IPS-NIHi7 (cell line): ENCODE data around the gene TBCA.

ENCODE experiments used
- DNase-seq: peaks from one replicate; pipeline ENCODE4 v3.0.0; 2012; ENCODE audit warnings: mixed read lengths; ENCODE audit errors: extremely low spot score

The TBCA gene

DNA sequence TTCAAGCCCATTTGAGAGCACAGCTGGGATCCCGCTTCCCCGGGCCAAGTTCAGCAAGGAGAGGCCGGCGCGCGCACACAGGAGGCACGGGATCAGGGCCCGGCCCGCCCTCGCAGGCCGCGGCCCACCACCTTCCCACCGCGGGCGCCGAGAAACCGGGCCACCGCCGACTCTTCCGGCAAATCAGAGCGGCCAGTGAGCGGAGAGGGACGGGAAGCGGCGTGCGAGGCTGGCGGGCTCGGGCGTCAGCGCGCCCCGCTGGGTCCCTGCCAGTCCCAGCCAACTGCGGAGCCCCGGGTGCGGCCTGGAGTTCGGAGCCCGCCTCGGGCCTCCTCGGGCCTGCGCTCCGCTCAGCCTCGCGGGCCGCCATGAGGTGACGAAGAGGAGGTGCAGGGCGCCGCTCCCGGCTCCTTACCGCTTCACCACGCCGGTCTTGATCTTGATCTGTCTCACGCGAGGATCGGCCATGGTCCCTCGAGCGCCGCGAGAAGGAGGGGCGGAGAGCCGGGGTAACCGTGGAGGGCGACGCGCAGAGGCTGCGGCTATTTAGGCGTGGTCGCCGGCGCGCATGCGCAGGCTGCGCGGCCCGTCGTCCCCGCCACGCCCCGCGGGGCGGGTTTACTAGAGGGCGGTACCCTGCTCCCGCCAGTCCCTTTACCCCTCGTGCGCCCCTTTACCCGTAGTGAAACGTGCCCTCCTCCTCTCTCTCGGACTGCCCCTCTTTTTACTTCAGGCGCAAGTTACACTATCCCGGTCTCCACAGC is at the start of gene TBCA:
Gene TBCA, minus strand, starts transcription at position 550 of the 764 bp plus-strand sequence. Its CDS starts 82 bp downstream, at position 468.
- peak; percentile 87 for DNase-seq

- DNase-seq: no peak
These were observed 48.8 kb upstream of the TBCA start for GRCh38 chr5:77824981-77825380.

DNA sequence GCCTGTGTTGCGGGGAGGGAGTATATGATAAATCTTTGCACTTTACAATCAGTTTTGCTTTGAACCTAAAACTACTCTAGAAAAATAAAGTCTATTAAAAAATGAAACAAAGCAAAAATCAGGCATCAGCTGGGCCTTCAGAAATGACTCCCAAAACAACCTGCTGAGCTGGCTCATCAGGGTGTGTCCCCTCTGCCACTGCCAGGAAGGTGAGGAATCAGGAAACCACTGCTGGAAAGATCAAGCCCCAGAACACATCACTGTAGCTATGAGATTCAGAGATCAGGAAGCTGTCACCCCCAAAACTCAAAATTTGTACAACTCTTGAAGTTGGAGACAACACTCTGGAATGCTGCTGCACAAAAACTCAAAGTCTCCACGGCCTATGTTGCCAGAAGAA is 40.5 kb upstream of the TBCA start:
- DNase-seq: no peak

DNA sequence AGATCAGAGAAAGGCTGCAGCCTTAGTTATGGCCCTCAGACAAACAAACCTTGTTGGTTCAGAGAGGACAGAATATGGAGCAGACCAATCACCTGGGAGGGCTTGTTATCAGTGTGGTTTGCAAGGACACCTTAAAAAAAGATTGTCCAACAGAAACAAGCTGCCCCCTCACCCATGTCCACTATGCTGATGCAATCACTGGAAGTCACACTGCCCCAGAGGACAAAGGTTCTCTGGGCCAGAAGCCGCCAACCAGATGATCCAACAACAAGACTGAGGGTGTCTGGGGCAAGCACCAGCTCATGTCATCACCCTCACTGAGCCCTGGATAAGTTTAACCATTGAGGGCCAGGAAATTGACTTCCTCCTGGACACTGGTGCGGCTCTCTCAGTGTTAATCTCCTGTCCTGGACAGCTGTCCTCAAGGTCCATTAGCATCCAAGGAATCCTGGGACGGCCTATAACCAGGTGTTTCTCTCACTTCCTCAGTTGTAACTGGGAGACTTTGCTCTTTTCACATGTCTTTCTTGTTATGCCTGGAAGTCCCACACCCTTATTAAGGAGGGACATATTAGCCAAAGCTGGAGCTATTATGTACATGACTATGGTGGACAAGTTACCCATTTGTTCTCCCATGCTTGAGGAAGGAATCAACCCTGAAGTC is 36.9 kb upstream of the TBCA start:
- DNase-seq: no peak

- DNase-seq: no peak
These were observed 30.2 kb upstream of the TBCA start for GRCh38 chr5:77806213-77806843.

GRCh38 chr5:77798456-77798855 is 22.3 kb upstream of the TBCA start:
- no peak for DNase-seq

GRCh38 chr5:77797136-77797535 is 21.0 kb upstream of the TBCA start:
- no peak for DNase-seq

DNA sequence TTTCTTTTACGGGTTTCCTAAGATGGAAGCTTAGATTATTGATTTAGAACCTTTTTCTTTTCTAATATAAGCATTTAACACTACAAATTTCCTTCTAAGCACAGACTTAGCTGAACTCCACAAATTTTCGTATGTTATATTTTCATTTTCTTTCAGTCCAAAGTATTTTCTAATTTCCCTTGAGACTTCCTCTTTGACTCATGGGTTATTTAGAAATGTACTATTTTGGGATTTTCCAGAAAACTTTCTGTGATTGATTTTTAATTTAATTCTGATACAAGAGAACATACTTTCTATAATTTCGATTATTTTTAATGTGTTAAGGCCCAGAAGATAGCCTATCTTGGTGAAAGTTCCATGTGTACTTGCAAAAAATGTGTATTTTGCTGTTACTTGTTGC is 19.7 kb upstream of the TBCA start:
- no peak for DNase-seq

GRCh38 chr5:77795268-77795667 is 19.1 kb upstream of the TBCA start:
- DNase-seq: no peak

DNA sequence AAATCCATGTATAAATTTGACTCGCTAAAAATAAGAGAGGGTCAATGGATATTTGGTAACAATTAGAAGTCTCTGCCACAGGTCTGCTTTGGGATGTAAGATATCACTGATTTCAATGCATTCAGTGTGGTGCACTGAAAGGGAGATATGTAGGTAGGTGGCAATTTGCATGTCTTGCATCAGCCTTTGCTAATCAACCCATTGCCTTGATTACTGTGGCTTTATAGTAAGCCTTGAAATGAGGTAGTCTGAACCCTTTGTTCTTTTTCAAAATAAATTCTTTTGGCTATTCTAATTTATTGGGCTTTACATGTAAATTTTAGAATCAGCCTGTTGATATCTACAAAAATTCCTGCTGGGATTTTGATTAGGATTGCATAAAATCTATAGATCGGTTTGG is 15.8 kb upstream of the TBCA start:
- DNase-seq: no peak

- no peak for DNase-seq
These were observed 15.2 kb upstream of the TBCA start for GRCh38 chr5:77791356-77791755.

DNA sequence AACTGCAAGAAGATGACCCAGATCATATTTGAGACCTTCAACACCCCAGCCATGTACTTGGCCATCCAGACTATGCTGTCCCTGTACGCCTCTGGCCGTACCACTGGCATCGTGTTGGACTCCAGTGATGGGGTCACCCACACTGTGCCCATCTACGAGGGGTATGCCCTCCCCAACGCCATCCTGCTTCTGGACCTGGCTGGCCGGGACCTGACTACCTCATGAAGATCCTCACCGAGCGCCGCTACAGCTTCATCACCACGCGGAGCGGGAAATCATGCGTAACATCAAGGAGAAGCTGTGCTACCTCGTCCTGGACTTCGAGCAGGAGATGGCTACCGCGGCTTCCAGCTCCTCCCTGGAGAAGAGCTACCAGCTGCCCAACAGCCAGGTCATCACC is 9.1 kb upstream of the TBCA start:
- DNase-seq: no peak

GRCh38 chr5:77784735-77785134 is 8.6 kb upstream of the TBCA start:
- no peak for DNase-seq

GRCh38 chr5:77781076-77781475 is 4.9 kb upstream of the TBCA start:
- DNase-seq: no peak

- DNase-seq: no peak
These were observed 2.8 kb upstream of the TBCA start for GRCh38 chr5:77778881-77779438.

DNA sequence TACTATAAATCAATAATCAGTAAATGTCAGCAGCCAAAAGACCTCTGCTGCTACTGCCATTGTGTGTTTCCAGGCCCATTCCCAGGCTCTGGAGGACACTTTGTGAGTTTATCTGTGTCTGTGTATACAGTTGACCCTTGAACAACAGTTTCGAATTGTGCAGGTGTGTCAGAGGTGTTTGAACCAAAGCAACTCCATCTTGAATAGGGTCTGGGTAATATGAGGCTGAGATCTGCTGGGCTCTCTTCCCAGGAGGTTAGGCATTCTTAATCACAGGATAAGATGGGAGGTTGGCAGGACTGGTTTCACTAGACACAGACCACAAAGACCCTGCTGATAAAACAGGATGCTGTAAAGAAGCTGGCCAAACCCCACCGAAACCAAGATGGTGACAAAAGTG is 2.3 kb upstream of the TBCA start:
- no peak for DNase-seq

DNA sequence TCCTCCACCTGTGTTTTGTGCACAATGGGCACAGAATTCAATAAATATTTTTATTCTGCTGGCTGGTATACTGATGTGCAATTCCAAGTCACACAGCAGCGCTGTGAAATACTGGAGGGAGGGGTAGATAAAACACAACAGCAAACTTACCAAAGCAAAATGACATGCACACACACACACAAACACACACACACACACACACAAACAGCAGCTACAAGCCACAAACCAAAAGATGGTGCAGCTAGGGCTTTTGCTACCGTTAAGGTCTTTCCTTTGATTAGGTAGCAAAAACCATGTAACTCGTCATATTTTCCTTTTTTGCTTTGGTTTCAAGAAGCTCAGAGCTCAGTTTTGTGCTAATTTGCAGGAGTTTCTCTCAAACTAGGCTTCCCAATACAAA is 1.8 kb upstream of the TBCA start:
- DNase-seq: no peak

- no peak for DNase-seq
These were observed 1.2 kb upstream of the TBCA start for GRCh38 chr5:77777281-77777892.

- DNase-seq: no peak
These were observed 541 bp upstream of the TBCA start for GRCh38 chr5:77776554-77777206.

GRCh38 chr5:77774981-77775789 is 954 bp downstream of the TBCA start:
- DNase-seq: no peak

- DNase-seq: no peak
These were observed 2.3 kb downstream of the TBCA start for GRCh38 chr5:77773734-77774280.
